22Rv1 (cell line): Measurements from ENCODE around the gene GAN.

ENCODE experiments used
- CTCF ChIP-seq: fragments of 450-650 bp; IDR thresholded peaks from 2 replicates; pipeline ENCODE4 v1.5.1; 2017; ENCODE audit warnings: mild to moderate bottlenecking
- ZFX ChIP-seq: fragments of 450-650 bp; IDR thresholded peaks from 2 replicates; pipeline ENCODE4 v1.6.1; 2017; ENCODE audit warnings: antibody characterized with exemption, borderline replicate concordance

- no peak for TF ChIP-seq CTCF
- TF ChIP-seq ZFX = no peak
These were observed 6.8 kb downstream of the GAN start for GRCh38 chr16:81321536-81321935.
